Mucosa of descending colon (tissue), 3 donors: Measurements from ENCODE around the gene STOML2. TPM values are rescaled to one million over a fixed set of nuclear protein-coding genes. Genes with fewer than 3 reads are reported as not detected.

ENCODE experiments used
- ATAC-seq: fragments of 200-7000 bp; cut with Tn5 transposase; one replicate; pipeline ENCODE4 v1.9.1; 2020; ENCODE audit warnings: mild to moderate bottlenecking, moderate library complexity
- DNase-seq, 3 donors: peaks; one replicate each; pipeline ENCODE4 v3.0.0-alpha.2; 2020
- H3K36me3 ChIP-seq: fragments of 200-600 bp; one replicate; pipeline ENCODE4 v1.8.0; 2021; ENCODE audit warnings: low read depth, mild to moderate bottlenecking
- H3K4me1 ChIP-seq: fragments of 200-600 bp; one replicate; pipeline ENCODE4 v1.8.0; 2021; ENCODE audit warnings: low read depth, mild to moderate bottlenecking
- H3K4me3 ChIP-seq: fragments of 200-600 bp; one replicate; pipeline ENCODE4 v1.8.0; 2021; ENCODE audit warnings: mild to moderate bottlenecking
- H3K9me3 ChIP-seq: fragments of 200-600 bp; one replicate; pipeline ENCODE4 v1.8.0; 2021; ENCODE audit warnings: mild to moderate bottlenecking
- intact Hi-C, 2 donors: fragments of 100-400 bp; cut with DNase I in 1 of 2; cut with micrococcal nuclease in 1 of 2; formaldehyde crosslinking; loops; one replicate each; pipeline versions ENCODE4 v1.11.0 to v1.11.1; 2022; cut with DNase I, micrococcal nuclease
- total RNA-seq, 3 donors: library from RNA; stranded (reverse); fragmentation: NEBNext Ultra II Directional in 2 of 3; extraction: Animal tissue kit (Norgen Biotek cat#: 25700) in 2 of 3; gene quantifications; one replicate each; pipeline versions ENCODE4 v1.2.1 to v1.2.4, GENCODE V29; 2021 to 2023
- TF ChIP-seq, protein P1 (sequence below): fragments of 200-600 bp; IDR thresholded peaks from one replicate; pipeline ENCODE4 v1.8.0; 2022; ENCODE audit warnings: antibody characterized with exemption, mild to moderate bottlenecking
- donor health status: DM: no; HTN: no; CAD: no; lungs with moderate emphysema.
- donor health status: DM: no; HTN: no; CAD: no.
- donor health status: DM: no; HTN: yes; CAD: no.

STOML2 gene
- total RNA-seq, 3 donors from 2014 or later: 96.3 to 109 (median 100) TPM

DNA sequence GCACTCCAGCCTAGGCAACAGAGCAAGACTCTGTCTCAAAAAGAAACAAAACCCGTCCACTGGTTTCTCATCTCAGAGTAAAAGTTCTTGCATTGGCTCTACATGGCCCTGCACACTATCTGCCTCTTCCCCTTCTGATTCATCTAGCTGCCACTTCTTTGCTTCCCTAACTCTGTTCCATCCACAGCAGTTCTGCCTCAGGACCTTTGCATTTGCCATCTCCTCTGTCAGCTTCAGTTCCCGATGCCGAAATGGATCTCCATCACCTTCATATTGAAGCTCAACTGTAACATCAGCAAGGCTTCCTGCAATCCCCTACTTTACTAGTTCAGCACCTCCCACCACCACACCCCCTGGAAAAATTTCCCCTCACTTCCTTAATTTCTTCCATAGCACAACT lies 5.4 kb downstream of the STOML2 start:
- DNase-seq (no peak), ATAC-seq (no peak)
- H3K9me3 ChIP-seq: no peaks in the 10 kb centered on the region
- no peak overlapping the region for H3K4me3 ChIP-seq
- peaks cover 15% of the 10 kb centered on the region for H3K4me1 ChIP-seq
- H3K36me3 ChIP-seq: no peaks in the 10 kb centered on the region
- TF ChIP-seq, protein P1, sequence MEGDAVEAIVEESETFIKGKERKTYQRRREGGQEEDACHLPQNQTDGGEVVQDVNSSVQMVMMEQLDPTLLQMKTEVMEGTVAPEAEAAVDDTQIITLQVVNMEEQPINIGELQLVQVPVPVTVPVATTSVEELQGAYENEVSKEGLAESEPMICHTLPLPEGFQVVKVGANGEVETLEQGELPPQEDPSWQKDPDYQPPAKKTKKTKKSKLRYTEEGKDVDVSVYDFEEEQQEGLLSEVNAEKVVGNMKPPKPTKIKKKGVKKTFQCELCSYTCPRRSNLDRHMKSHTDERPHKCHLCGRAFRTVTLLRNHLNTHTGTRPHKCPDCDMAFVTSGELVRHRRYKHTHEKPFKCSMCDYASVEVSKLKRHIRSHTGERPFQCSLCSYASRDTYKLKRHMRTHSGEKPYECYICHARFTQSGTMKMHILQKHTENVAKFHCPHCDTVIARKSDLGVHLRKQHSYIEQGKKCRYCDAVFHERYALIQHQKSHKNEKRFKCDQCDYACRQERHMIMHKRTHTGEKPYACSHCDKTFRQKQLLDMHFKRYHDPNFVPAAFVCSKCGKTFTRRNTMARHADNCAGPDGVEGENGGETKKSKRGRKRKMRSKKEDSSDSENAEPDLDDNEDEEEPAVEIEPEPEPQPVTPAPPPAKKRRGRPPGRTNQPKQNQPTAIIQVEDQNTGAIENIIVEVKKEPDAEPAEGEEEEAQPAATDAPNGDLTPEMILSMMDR: no peak
- intact Hi-C loops: no loop called here

GRCh38 chr9:35096035-35096849 lies 6.7 kb downstream of the STOML2 start, which contains the start of gene PIGO:
PIGO (minus strand) TSS chr9:35096591; CDS start chr9:35095565, 1,026 bp downstream.
- intact Hi-C loops: no loop called here
- ATAC-seq: peak; percentile 97

DNA sequence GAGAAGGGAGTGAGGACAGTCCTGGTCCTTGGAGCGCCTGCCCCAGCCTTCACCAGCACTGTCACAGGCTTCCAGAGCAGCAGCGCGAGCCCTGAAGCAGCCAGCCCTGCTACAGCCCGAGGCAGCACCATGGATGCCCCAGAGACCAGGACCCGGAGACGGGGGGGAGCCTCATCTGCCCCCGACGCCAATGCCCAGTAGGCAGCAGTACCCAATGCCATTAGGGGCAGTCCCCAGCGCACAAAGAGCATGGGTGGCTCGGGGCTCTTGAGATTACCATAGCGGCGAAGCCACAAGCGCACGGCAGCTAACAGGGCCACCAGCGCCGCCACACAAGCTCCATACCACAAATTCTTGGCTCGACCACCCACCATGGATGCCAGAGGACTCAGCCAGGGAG lies 11.4 kb downstream of the STOML2 start:
- DNase-seq: no peak
- ATAC-seq: no peak

More at GRCh38 chr9:35096035-35096849, 6.7 kb downstream of the STOML2 start, which contains the start of gene PIGO:
- Histone ChIP-seq H3K9me3 (no peaks in the 10 kb centered on the region), H3K4me3 (peak within 1 kb of the TSS; percentile 42), H3K4me1 (peaks cover 6% of the 10 kb centered on the region), H3K36me3 (no peaks in the 10 kb centered on the region)
- peak; percentile 93 to 94 (median 94) for DNase-seq
- TF ChIP-seq, protein P1: peak; percentile 78

DNA sequence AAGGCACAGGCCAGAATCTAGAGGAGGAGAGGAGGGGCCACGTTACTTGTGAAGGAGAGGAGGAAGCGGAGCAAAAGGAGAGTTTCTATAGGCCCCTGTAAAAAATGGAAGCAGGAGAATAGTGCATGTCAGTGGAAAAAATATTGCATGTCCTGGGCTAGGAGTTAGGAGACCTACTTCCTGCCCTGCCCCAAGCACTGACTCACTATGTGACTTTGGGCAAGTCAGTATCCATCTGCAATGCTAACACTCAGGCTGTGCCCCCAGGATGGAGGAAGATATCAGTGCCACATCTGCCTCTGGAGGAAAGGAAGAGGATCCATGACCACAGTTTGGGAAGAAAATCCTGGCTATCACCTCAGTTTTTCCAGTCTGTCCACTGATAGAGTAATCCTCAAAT lies 13.5 kb downstream of the STOML2 start:
- Histone ChIP-seq H3K4me3 (no peak overlapping the region), H3K9me3 (no peaks in the 10 kb centered on the region), H3K36me3 (peaks cover 9% of the 10 kb centered on the region), H3K4me1 (no peaks in the 10 kb centered on the region)
- ATAC-seq (no peak), DNase-seq (no peak)
- TF ChIP-seq, protein P1: no peak
- intact Hi-C loops: no loop called here

More for the DNA sequence above, 11.4 kb downstream of the STOML2 start:
- Histone ChIP-seq H3K4me3 (no peak overlapping the region), H3K36me3 (peaks cover 9% of the 10 kb centered on the region), H3K4me1 (peaks cover 6% of the 10 kb centered on the region), H3K9me3 (no peaks in the 10 kb centered on the region)
- TF ChIP-seq, protein P1: no peak
- intact Hi-C loops: no loop called here

DNA sequence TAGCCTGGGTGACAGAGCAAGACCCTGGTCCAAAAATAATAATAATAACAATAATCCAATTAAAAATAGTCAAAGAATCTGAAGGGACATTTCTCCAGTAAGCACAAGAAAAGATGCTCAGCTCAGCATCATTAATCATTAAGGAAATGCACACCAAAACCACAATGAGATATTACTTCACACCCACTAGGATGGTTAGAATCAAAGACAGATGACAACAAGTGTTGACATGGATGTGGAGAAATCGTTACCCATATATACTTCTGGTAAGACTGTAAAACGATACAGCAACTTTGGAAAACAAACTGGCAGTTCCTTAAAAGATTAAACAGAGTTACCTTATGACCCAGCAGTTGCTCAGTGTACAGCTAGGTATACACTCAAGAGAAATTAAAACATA lies 17.9 kb downstream of the STOML2 start:
- DNase-seq: no peak
- TF ChIP-seq, protein P1: no peak
- no peak for ATAC-seq
- H3K9me3 ChIP-seq: no peaks in the 10 kb centered on the region
- H3K36me3 ChIP-seq: peaks cover 9% of the 10 kb centered on the region
- H3K4me1 ChIP-seq: no peaks in the 10 kb centered on the region
- intact Hi-C loops: no loop called here
- no peak overlapping the region for H3K4me3 ChIP-seq
